Left lung (tissue), 10 donors: Measurements from ENCODE around the gene MEF2C. TPM values are rescaled to one million over a fixed set of nuclear protein-coding genes. Genes with fewer than 3 reads are reported as not detected.

Source experiments
- ATAC-seq: fragments of 200-7000 bp; cut with Tn5 transposase; one replicate; pipeline ENCODE4 v1.9.1; 2020; ENCODE audit warnings: moderate library complexity
- DNase-seq, 4 donors: peaks; one replicate each; pipeline ENCODE4 v3.0.0-alpha.2; 2013 to 2020
- H3K27ac ChIP-seq, 2 donors: fragments of 200-600 bp; sonication (generic) in 1 of 2; one replicate each; pipeline versions ENCODE4 v1.5.0 to v1.8.0; 2020 to 2021
- H3K27me3 ChIP-seq, 2 donors: fragments of 200-600 bp; sonication (generic) in 1 of 2; one replicate each; pipeline versions ENCODE4 v1.5.0 to v1.8.0; 2020 to 2021
- H3K36me3 ChIP-seq, 2 donors: fragments of 200-600 bp; sonication (generic) in 1 of 2; one replicate each; pipeline versions ENCODE4 v1.5.0 to v1.8.0; 2020 to 2021
- H3K4me1 ChIP-seq, 2 donors: fragments of 200-600 bp; one replicate each; pipeline ENCODE4 v1.8.0; 2021
- H3K4me3 ChIP-seq, 2 donors: fragments of 200-600 bp; sonication (generic) in 1 of 2; one replicate each; pipeline versions ENCODE4 v1.5.0 to v1.8.0; 2020 to 2021; ENCODE audit warnings: mild to moderate bottlenecking in 1 of 2
- H3K9me3 ChIP-seq, 2 donors: fragments of 200-600 bp; sonication (generic) in 1 of 2; one replicate each; pipeline versions ENCODE4 v1.5.0 to v1.8.0; 2020 to 2021
- CTCF ChIP-seq, 2 donors: fragments of 200-600 bp; sonication (generic) in 1 of 2; IDR thresholded peaks; one replicate each; pipeline versions ENCODE4 v1.5.0 to v1.8.0; 2021; ENCODE audit warnings: antibody characterized with exemption in 2 of 2
- intact Hi-C, 2 donors: fragments of 100-400 bp; cut with DNase I; formaldehyde crosslinking; loops; one replicate each; pipeline versions ENCODE4 v1.11.2 to v1.14.2; 2022
- polyA plus RNA-seq, 6 donors: library from polyadenylated mRNA; unstranded; fragments of 120-200 nt; gene quantifications; one replicate each; pipeline ENCODE4 v1.2.1, GENCODE V29; 2013; ENCODE audit not compliant: insufficient read length in 6 of 6
- total RNA-seq, 2 donors: library from RNA; stranded (reverse); fragmentation: NEBNext Ultra II Directional; extraction: Animal tissue kit (Norgen Biotek cat#: 25700); gene quantifications; one replicate each; pipeline ENCODE4 v1.2.1, GENCODE V29; 2021
- donor health status: DM: no; HTN: yes; CAD: no.
- donor health status: DM: no; HTN: no; CAD: no.

Gene MEF2C
- total and polyA plus RNA-seq, 8 donors = 45.7 to 97.3 (median 81.5) TPM

- Histone ChIP-seq H3K4me1 (peaks cover 0 to 27% of the 10 kb centered on the region in 2 donors), H3K36me3 (no peaks in the 10 kb centered on the region), H3K4me3 (no peak overlapping the region), H3K27ac (peak overlapping the region in 1 of 2 donors; percentile 45), H3K27me3 (no peaks in the 10 kb centered on the region), H3K9me3 (no peaks in the 10 kb centered on the region)
- intact Hi-C loops = no loop called here
- DNase-seq (peak in 1 of 4 donors; percentile 16), ATAC-seq (no peak)
- TF ChIP-seq CTCF (IDR thresholded peaks at IDR 0.05) = no peak
Measured at GRCh38 chr5:88815050-88815789, 67.8 kb downstream of the MEF2C start.

GRCh38 chr5:88813805-88814575 is 69.0 kb downstream of the MEF2C start:
- Histone ChIP-seq H3K4me3 (no peak overlapping the region), H3K27ac (peak overlapping the region in 1 of 2 donors; percentile 45), H3K4me1 (peaks cover 0 to 23% of the 10 kb centered on the region in 2 donors), H3K36me3 (no peaks in the 10 kb centered on the region), H3K27me3 (no peaks in the 10 kb centered on the region), H3K9me3 (no peaks in the 10 kb centered on the region)
- no peak for TF ChIP-seq CTCF (IDR thresholded peaks at IDR 0.05)
- ATAC-seq (no peak), DNase-seq (no peak)
- intact Hi-C loops = no loop called here

- Histone ChIP-seq H3K4me1 (peaks cover 0 to 23% of the 10 kb centered on the region in 2 donors), H3K9me3 (no peaks in the 10 kb centered on the region), H3K27me3 (no peaks in the 10 kb centered on the region), H3K27ac (no peak overlapping the region), H3K4me3 (no peak overlapping the region), H3K36me3 (no peaks in the 10 kb centered on the region)
- intact Hi-C loops = no loop called here
- no peak for TF ChIP-seq CTCF (IDR thresholded peaks at IDR 0.05)
- ATAC-seq (peak; percentile 73), DNase-seq (peak in 1 of 4 donors; percentile 21)
Measured at GRCh38 chr5:88813244-88813643, 69.7 kb downstream of the MEF2C start.

- no peak overlapping the region for H3K4me3 ChIP-seq
- peaks cover 4 to 6% of the 10 kb centered on the region in 2 donors for H3K36me3 ChIP-seq
- ATAC-seq (no peak), DNase-seq (no peak)
- no peak for TF ChIP-seq CTCF (IDR thresholded peaks at IDR 0.05)
- H3K9me3 ChIP-seq = no peaks in the 10 kb centered on the region
- peaks cover 0 to 7% of the 10 kb centered on the region in 2 donors for H3K4me1 ChIP-seq
- intact Hi-C loops = no loop called here
- no peak overlapping the region for H3K27ac ChIP-seq
- H3K27me3 ChIP-seq = no peaks in the 10 kb centered on the region
Measured at GRCh38 chr5:88808153-88808552, 74.8 kb downstream of the MEF2C start.

- Histone ChIP-seq H3K4me3 (no peak overlapping the region), H3K27me3 (no peaks in the 10 kb centered on the region), H3K4me1 (peaks cover 0 to 3% of the 10 kb centered on the region in 2 donors), H3K36me3 (peaks cover 4 to 6% of the 10 kb centered on the region in 2 donors), H3K9me3 (no peaks in the 10 kb centered on the region), H3K27ac (no peak overlapping the region)
- TF ChIP-seq CTCF (IDR thresholded peaks at IDR 0.05) = no peak
- DNase-seq (no peak), ATAC-seq (no peak)
- intact Hi-C loops = no loop called here
Measured at GRCh38 chr5:88807327-88807726, 75.7 kb downstream of the MEF2C start.
